ENCODE results near the gene CMTR1. TPM values are rescaled to one million over a fixed set of nuclear protein-coding genes. Genes with fewer than 3 reads are reported as not detected.

The CMTR1 gene
- total RNA-seq, 2 donors from 2014 or later, result 26.1 to 34.7 TPM

DNA sequence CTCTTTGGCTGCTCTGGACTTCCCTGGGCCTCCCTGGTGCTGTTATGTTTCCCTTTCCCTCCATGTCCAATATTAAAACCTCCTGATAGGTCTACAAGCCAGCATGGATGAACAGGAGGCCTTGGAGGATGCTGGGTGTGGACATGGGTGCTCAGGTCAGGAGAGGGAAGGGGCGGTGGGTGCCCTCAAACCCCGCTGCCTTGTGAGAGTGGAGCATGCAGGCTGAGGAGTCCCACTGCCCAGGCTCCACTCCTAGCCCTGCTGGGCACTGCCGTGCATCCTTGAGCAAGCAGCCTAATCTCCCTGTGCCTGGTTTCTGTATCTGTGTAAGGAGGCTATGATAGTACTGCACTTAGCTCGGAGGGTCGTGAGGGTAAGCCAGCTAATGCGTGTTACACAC, 85.1 kb downstream of the CMTR1 start:
- H3K4me1 ChIP-seq (ENCODE audit: control insufficient read depth in 1 of 2, low read depth in 2 of 2), result peaks cover 4 to 7% of the 10 kb centered on the region in 2 donors
- H3K36me3 ChIP-seq, result no peaks in the 10 kb centered on the region
- ATAC-seq (ENCODE audit: insufficient number of reproducible peaks, low FRiP score, low read depth), result no peak
- H3K27me3 ChIP-seq (replicated peaks; ENCODE audit: insufficient read depth), result no peaks in the 10 kb centered on the region
- no peak overlapping the region for H3K27ac ChIP-seq
- no peak for TF ChIP-seq CTCF (IDR thresholded peaks at IDR 0.05)
- no peak overlapping the region for H3K4me3 ChIP-seq
- no peaks in the 10 kb centered on the region for H3K9me3 ChIP-seq
- DNase-seq (ENCODE audit: low spot score), result no peak

DNA sequence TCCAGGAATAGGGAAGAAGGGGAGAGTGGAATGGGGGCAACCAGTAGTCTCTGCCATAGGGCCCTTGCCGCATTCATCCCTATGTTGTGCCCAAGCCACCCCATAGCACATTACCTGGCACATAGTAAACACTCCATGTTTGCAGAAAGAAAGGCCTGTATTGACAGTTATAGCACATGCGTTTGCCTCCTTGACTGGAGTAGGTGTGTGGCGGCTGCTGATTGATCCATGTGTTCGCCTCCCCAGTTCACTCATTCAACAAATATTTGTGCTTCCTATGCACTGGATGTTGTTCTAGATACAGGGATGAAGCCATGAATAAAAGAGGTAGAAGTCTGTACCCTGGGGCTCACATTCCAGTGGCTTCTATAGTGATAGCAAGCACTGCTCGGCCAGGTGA, 86.4 kb downstream of the CMTR1 start:
- H3K27ac ChIP-seq, result no peak overlapping the region
- DNase-seq (ENCODE audit: low spot score) (no peak), ATAC-seq (ENCODE audit: insufficient number of reproducible peaks, low FRiP score, low read depth) (no peak)
- no peaks in the 10 kb centered on the region for H3K27me3 ChIP-seq (replicated peaks; ENCODE audit: insufficient read depth)
- no peak overlapping the region for H3K4me3 ChIP-seq
- no peaks in the 10 kb centered on the region for H3K36me3 ChIP-seq
- H3K4me1 ChIP-seq (ENCODE audit: control insufficient read depth in 1 of 2, low read depth in 2 of 2), result peaks cover 4 to 7% of the 10 kb centered on the region in 2 donors
- H3K9me3 ChIP-seq, result no peaks in the 10 kb centered on the region
- TF ChIP-seq CTCF (IDR thresholded peaks at IDR 0.05), result no peak

- H3K9me3 ChIP-seq, result no peaks in the 10 kb centered on the region
- no peak overlapping the region for H3K27ac ChIP-seq
- peaks cover 1 to 5% of the 10 kb centered on the region in 2 donors for H3K4me1 ChIP-seq (ENCODE audit: control insufficient read depth in 1 of 2, low read depth in 2 of 2)
- H3K27me3 ChIP-seq (replicated peaks; ENCODE audit: insufficient read depth), result no peaks in the 10 kb centered on the region
- H3K36me3 ChIP-seq, result no peaks in the 10 kb centered on the region
- no peak overlapping the region for H3K4me3 ChIP-seq
- no peak for DNase-seq (ENCODE audit: low spot score)
- no peak for ATAC-seq (ENCODE audit: insufficient number of reproducible peaks, low FRiP score, low read depth)
- no peak for TF ChIP-seq CTCF (IDR thresholded peaks at IDR 0.05)
Measured at GRCh38 chr6:37520926-37521325, 87.9 kb downstream of the CMTR1 start.

DNA sequence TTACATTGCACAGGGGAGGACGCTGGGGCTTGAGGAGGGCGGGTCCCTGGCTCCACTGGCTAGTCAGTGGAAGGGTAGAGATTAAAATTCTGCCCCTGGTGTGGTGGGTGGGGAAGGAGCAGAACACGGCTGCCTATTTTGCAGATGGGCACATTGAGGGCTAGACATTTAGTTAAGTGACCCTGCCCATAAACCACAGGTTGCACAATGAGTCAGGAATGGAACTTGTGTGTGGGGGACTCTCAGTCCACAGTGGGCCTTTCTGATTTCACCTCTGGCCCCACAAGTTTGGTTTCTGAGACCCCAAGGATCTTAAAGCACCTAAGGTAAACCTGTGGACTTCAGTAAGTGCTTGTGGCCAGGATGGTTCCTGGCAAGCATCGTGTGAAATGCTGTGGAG, 88.7 kb downstream of the CMTR1 start:
- Histone ChIP-seq H3K36me3 (no peaks in the 10 kb centered on the region), H3K27me3 (replicated peaks; ENCODE audit: insufficient read depth) (no peaks in the 10 kb centered on the region), H3K4me3 (no peak overlapping the region), H3K27ac (no peak overlapping the region), H3K4me1 (ENCODE audit: control insufficient read depth in 1 of 2, low read depth in 2 of 2) (no peaks in the 10 kb centered on the region), H3K9me3 (no peaks in the 10 kb centered on the region)
- DNase-seq (ENCODE audit: low spot score) (no peak), ATAC-seq (ENCODE audit: insufficient number of reproducible peaks, low FRiP score, low read depth) (no peak)
- no peak for TF ChIP-seq CTCF (IDR thresholded peaks at IDR 0.05)

DNA sequence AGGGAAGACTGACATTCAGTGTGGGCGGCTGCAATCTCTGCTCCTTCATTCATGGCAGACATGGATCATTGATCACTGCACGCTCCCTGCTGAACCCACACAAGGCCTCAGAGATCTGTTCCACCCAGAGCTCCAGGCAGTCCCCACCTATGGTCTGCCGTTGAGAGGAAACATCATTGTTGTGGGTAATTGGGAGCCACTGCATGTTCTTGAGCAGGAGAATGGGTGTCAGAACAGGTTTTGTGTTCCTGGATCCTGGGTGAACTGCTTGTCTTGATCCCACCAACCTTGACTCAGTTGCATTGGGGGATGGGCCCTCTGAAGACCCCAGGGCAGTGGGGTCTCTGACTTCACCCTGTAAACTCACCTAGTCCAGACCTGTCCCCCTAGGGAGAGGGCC, 89.8 kb downstream of the CMTR1 start:
- H3K9me3 ChIP-seq, result no peaks in the 10 kb centered on the region
- no peak overlapping the region for H3K4me3 ChIP-seq
- H3K36me3 ChIP-seq, result no peaks in the 10 kb centered on the region
- H3K27ac ChIP-seq, result no peak overlapping the region
- H3K27me3 ChIP-seq (replicated peaks; ENCODE audit: insufficient read depth), result no peaks in the 10 kb centered on the region
- no peak for ATAC-seq (ENCODE audit: insufficient number of reproducible peaks, low FRiP score, low read depth)
- no peaks in the 10 kb centered on the region for H3K4me1 ChIP-seq (ENCODE audit: control insufficient read depth in 1 of 2, low read depth in 2 of 2)
- TF ChIP-seq CTCF (IDR thresholded peaks at IDR 0.05), result no peak
- no peak for DNase-seq (ENCODE audit: low spot score)

Data from thoracic aorta (tissue), 2 donors.